DOHH2 (cell line): Measurements from ENCODE around the gene MRTO4.

ENCODE experiments used
- H3F3A ChIP-seq: fragments of 200-600 bp; sonication (generic), shearing (Covaris generic); 2 replicates; pipeline ENCODE4 v1.6.0; 2016; ENCODE audit warnings: antibody characterized with exemption, mild to moderate bottlenecking; ENCODE audit not compliant: control insufficient read depth, insufficient read depth
- H3K27ac ChIP-seq: fragments of 200-600 bp; sonication (generic); 2 replicates; pipeline ENCODE4 v1.5.1; 2014; ENCODE audit warnings: low read depth, mild to moderate bottlenecking, low read length, moderate library complexity
- H3K27me3 ChIP-seq: fragments of 200-600 bp; sonication (generic); 2 replicates; pipeline ENCODE4 v1.6.1; 2014; ENCODE audit warnings: mild to moderate bottlenecking, low read length, mixed read lengths; ENCODE audit not compliant: control insufficient read depth
- H3K36me3 ChIP-seq: fragments of 200-600 bp; sonication (generic); 2 replicates; pipeline ENCODE4 v1.6.1; 2014; ENCODE audit warnings: mild to moderate bottlenecking, low read length, moderate library complexity, mixed read lengths; ENCODE audit not compliant: control insufficient read depth
- H3K4me1 ChIP-seq: fragments of 200-600 bp; sonication (generic); 2 replicates; pipeline ENCODE4 v1.6.1; 2014; ENCODE audit warnings: mild to moderate bottlenecking, low read length, mixed read lengths; ENCODE audit not compliant: control insufficient read depth
- H3K4me2 ChIP-seq: fragments of 200-600 bp; sonication (generic); 2 replicates; pipeline ENCODE4 v1.6.0; 2014; ENCODE audit warnings: mild to moderate bottlenecking, low read length, moderate library complexity
- H3K4me3 ChIP-seq: fragments of 200-600 bp; sonication (generic); 2 replicates; pipeline ENCODE4 v1.5.1; 2014; ENCODE audit warnings: mild to moderate bottlenecking, low read length, mixed read lengths
- H3K79me2 ChIP-seq: fragments of 200-600 bp; sonication (generic); 2 replicates; pipeline ENCODE4 v1.6.1; 2014; ENCODE audit warnings: mild to moderate bottlenecking, low read length, mixed read lengths; ENCODE audit not compliant: control insufficient read depth
- H3K9me2 ChIP-seq: fragments of 200-600 bp; sonication (generic); replicated peaks from 2 replicates; pipeline ENCODE4 v1.6.1; 2014; ENCODE audit warnings: mild to moderate bottlenecking, low read length, mixed read lengths; ENCODE audit not compliant: control insufficient read depth
- H3K9me3 ChIP-seq: fragments of 200-600 bp; sonication (generic); 2 replicates; pipeline ENCODE4 v1.6.1; 2014; ENCODE audit warnings: antibody characterized with exemption, low read length, mixed read lengths; ENCODE audit not compliant: control insufficient read depth, insufficient read depth
- H4K20me1 ChIP-seq: fragments of 200-600 bp; sonication (generic); 2 replicates; pipeline ENCODE4 v1.6.0; 2014; ENCODE audit warnings: low read depth, mild to moderate bottlenecking, antibody characterized with exemption, low read length, moderate library complexity; ENCODE audit not compliant: control insufficient read depth, insufficient read depth
- CTCF ChIP-seq: fragments of 200-600 bp; sonication (generic); IDR thresholded peaks from one replicate; pipeline ENCODE4 v1.5.1; 2014; ENCODE audit warnings: antibody characterized with exemption, mild to moderate bottlenecking, low read depth, low read length; ENCODE audit not compliant: poor library complexity, severe bottlenecking
- EZH2phosphoT487 ChIP-seq: fragments of 200-600 bp; sonication (generic); IDR thresholded peaks from 2 replicates; pipeline ENCODE4 v1.6.1; 2017; ENCODE audit warnings: borderline replicate concordance, mild to moderate bottlenecking, antibody characterized with exemption, low read length, moderate library complexity, mixed read lengths

MRTO4 gene

GRCh38 chr1:19204446-19205266, 46.9 kb upstream of the MRTO4 start:
- TF ChIP-seq EZH2phosphoT487 (no peak), CTCF (no peak)
- Histone ChIP-seq H3K9me3 (no peaks in the 10 kb centered on the region), H3K4me1 (peaks cover 22% of the 10 kb centered on the region), H3K27ac (no peak overlapping the region), H3K4me3 (no peak overlapping the region), H3K4me2 (no peak overlapping the region), H4K20me1 (peaks cover 26% of the 10 kb centered on the region), H3K36me3 (peaks cover 32% of the 10 kb centered on the region), H3K79me2 (peaks cover 97% of the 10 kb centered on the region), H3K9me2 (no peaks in the 10 kb centered on the region), H3F3A (no peaks in the 10 kb centered on the region), H3K27me3 (no peaks in the 10 kb centered on the region)

- Histone ChIP-seq H3K27me3 (no peaks in the 10 kb centered on the region), H4K20me1 (peaks cover 26% of the 10 kb centered on the region), H3K4me3 (no peak overlapping the region), H3K27ac (no peak overlapping the region), H3K9me2 (no peaks in the 10 kb centered on the region), H3K4me1 (peaks cover 22% of the 10 kb centered on the region), H3K79me2 (peaks cover 97% of the 10 kb centered on the region), H3F3A (no peaks in the 10 kb centered on the region), H3K9me3 (no peaks in the 10 kb centered on the region), H3K4me2 (no peak overlapping the region), H3K36me3 (peaks cover 25% of the 10 kb centered on the region)
- TF ChIP-seq EZH2phosphoT487 (no peak), CTCF (no peak)
Measured at GRCh38 chr1:19205403-19205802, 46.2 kb upstream of the MRTO4 start.

- no peak for TF ChIP-seq CTCF
- no peak for TF ChIP-seq EZH2phosphoT487
- no peaks in the 10 kb centered on the region for H3F3A ChIP-seq
- H4K20me1 ChIP-seq: peaks cover 26% of the 10 kb centered on the region
- H3K4me1 ChIP-seq: peaks cover 22% of the 10 kb centered on the region
- no peaks in the 10 kb centered on the region for H3K27me3 ChIP-seq
- H3K36me3 ChIP-seq: peaks cover 27% of the 10 kb centered on the region
- H3K79me2 ChIP-seq: peaks cover 98% of the 10 kb centered on the region
- H3K4me3 ChIP-seq: no peak overlapping the region
- no peak overlapping the region for H3K4me2 ChIP-seq
- no peak overlapping the region for H3K27ac ChIP-seq
- no peaks in the 10 kb centered on the region for H3K9me3 ChIP-seq
- no peaks in the 10 kb centered on the region for H3K9me2 ChIP-seq
Measured at GRCh38 chr1:19205845-19206244, 45.8 kb upstream of the MRTO4 start.
